H1 (cell line): ENCODE results near the gene VWA1. TPM values are rescaled to one million over a fixed set of nuclear protein-coding genes. Genes with fewer than 3 reads are reported as not detected.
"Not testable (repeated sequence)": the region's sequence is repeated elsewhere in the genome, so short reads cannot be mapped to it uniquely, and the experiment has no call there.

ENCODE experiments used
- CTCF ChIA-PET: fragments of 300-600 bp; sonication (Branson Sonifier 250); formaldehyde crosslinking; loops from one replicate; lab custom pipeline; 2021; ENCODE audit not compliant: partially characterized antibody; lab: Charles Lee
- POLR2A ChIA-PET: fragments of 300-600 bp; sonication (Branson Sonifier 250); formaldehyde crosslinking; loops from one replicate; lab custom pipeline; 2021; ENCODE audit warnings: inconsistent platforms; ENCODE audit not compliant: partially characterized antibody; lab: Charles Lee
- DNase-seq, 2 experiments: peaks; one replicate each; pipeline versions ENCODE4 v3.0.0 to v3.0.0-alpha.2; 2010 to 2022; ENCODE audit warnings: low spot score in 2 of 2, low read depth in 1 of 2, mixed read lengths in 1 of 2
- FAIRE-seq: peaks from 2 replicates; lab custom pipeline; 2011; peaks lifted over from hg19 to GRCh38; lab: Jason Lieb, UNC
- H2AFZ ChIP-seq: 2 replicates; pipeline ENCODE4 v1.8.1; 2012; ENCODE audit warnings: low read length, inconsistent platforms
- H2AK5ac ChIP-seq: 2 replicates; pipeline ENCODE4 v1.6.1; 2013; ENCODE audit warnings: low read depth, low read length
- H2BK120ac ChIP-seq: replicated peaks from 2 replicates; pipeline ENCODE3; 2013; ENCODE audit warnings: low read depth, low read length, inconsistent platforms
- H2BK12ac ChIP-seq: 2 replicates; pipeline ENCODE4 v1.6.1; 2013; ENCODE audit warnings: low read depth, low read length
- H2BK15ac ChIP-seq: 2 replicates; pipeline ENCODE4 v1.6.1; 2013; ENCODE audit warnings: low read length
- H2BK20ac ChIP-seq: 2 replicates; pipeline ENCODE4 v1.6.1; 2013; ENCODE audit warnings: low read length
- H2BK5ac ChIP-seq: 2 replicates; pipeline ENCODE4 v1.6.1; 2013; ENCODE audit warnings: low read depth, low read length
- H3K14ac ChIP-seq: 2 replicates; pipeline ENCODE4 v1.6.1; 2013; ENCODE audit warnings: inconsistent platforms; ENCODE audit not compliant: insufficient read length
- H3K18ac ChIP-seq: 2 replicates; pipeline ENCODE4 v1.6.1; 2013; ENCODE audit warnings: low read length; ENCODE audit errors: extremely low read depth
- H3K23ac ChIP-seq: 2 replicates; pipeline ENCODE4 v1.6.1; 2013; ENCODE audit warnings: inconsistent platforms; ENCODE audit not compliant: insufficient read length
- H3K23me2 ChIP-seq: 2 replicates; pipeline ENCODE4 v1.6.1; 2013; ENCODE audit warnings: low read depth, low read length
- H3K27ac ChIP-seq: 2 replicates; pipeline ENCODE4 v1.6.1; 2011; ENCODE audit warnings: low read depth, low read length, inconsistent platforms
- H3K27me3 ChIP-seq, 4 experiments: replicated peaks in 1 of 4; 1 replicate in 1 of 4; 2 replicates in 3 of 4; pipeline versions ENCODE4 v1.6.1 to v1.8.1; 2011 to 2013; ENCODE audit warnings: low read length in 3 of 4, mild to moderate bottlenecking in 3 of 4, inconsistent platforms in 2 of 4, mixed read lengths in 2 of 4, moderate library complexity in 1 of 4; ENCODE audit not compliant: control insufficient read depth in 3 of 4, insufficient read depth in 3 of 4; ENCODE audit errors: extremely low read depth in 1 of 4
- H3K36me3 ChIP-seq, 4 experiments: 2 replicates each; pipeline versions ENCODE4 v1.6.1 to v1.8.1; 2011 to 2013; ENCODE audit warnings: mild to moderate bottlenecking in 4 of 4, low read length in 3 of 4, moderate library complexity in 2 of 4, control low read depth in 1 of 4, inconsistent platforms in 1 of 4; ENCODE audit not compliant: insufficient read depth in 4 of 4, control insufficient read depth in 2 of 4
- H3K4ac ChIP-seq: replicated peaks from 2 replicates; pipeline ENCODE3; 2013; ENCODE audit warnings: low read length, low read depth, mixed read lengths, inconsistent platforms; ENCODE audit not compliant: insufficient read length
- H3K4me1 ChIP-seq, 4 experiments: replicated peaks in 1 of 4; 1 replicate in 1 of 4; 2 replicates in 3 of 4; pipeline versions ENCODE4 v1.6.1 to v1.8.1; 2011 to 2013; ENCODE audit warnings: low read length in 3 of 4, inconsistent platforms in 2 of 4, mixed read lengths in 1 of 4; ENCODE audit not compliant: insufficient read depth in 4 of 4, control insufficient read depth in 3 of 4
- H3K4me2 ChIP-seq, 2 experiments: 2 replicates each; pipeline versions ENCODE4 v1.6.1 to v1.8.1; 2011 to 2013; ENCODE audit warnings: low read depth in 2 of 2, low read length in 2 of 2, control low read depth in 1 of 2, inconsistent platforms in 1 of 2, mild to moderate bottlenecking in 1 of 2; ENCODE audit not compliant: insufficient read depth in 1 of 2
- H3K4me3 ChIP-seq, 4 experiments: fragments of 200-600, 300-600 bp in 1 of 4; sonication (generic), shearing (Covaris generic), sonication (Bioruptor Twin) in 1 of 4; 2 replicates each; pipeline versions ENCODE4 v1.5.1 to v1.8.1; 2011 to 2016; ENCODE audit warnings: low read length in 4 of 4, low read depth in 3 of 4, control low read depth in 2 of 4, inconsistent platforms in 2 of 4, mild to moderate bottlenecking in 2 of 4, mixed read lengths in 1 of 4, moderate library complexity in 1 of 4; ENCODE audit not compliant: insufficient read depth in 2 of 4; ENCODE audit errors: extremely low read depth in 1 of 4
- H3K56ac ChIP-seq: replicated peaks from 2 replicates; pipeline ENCODE3; 2013; ENCODE audit warnings: low read depth, mild to moderate bottlenecking, mixed read lengths, low read length, inconsistent platforms; ENCODE audit not compliant: insufficient read length
- H3K79me1 ChIP-seq: 2 replicates; pipeline ENCODE4 v1.6.1; 2013; ENCODE audit warnings: low read depth, low read length, control low read depth
- H3K79me2 ChIP-seq, 2 experiments: 2 replicates each; pipeline versions ENCODE4 v1.6.1 to v1.8.1; 2012 to 2013; ENCODE audit warnings: low read length in 2 of 2, mild to moderate bottlenecking in 2 of 2, inconsistent platforms in 1 of 2; ENCODE audit not compliant: insufficient read depth in 2 of 2, control insufficient read depth in 1 of 2
- H3K9ac ChIP-seq, 4 experiments: replicated peaks in 1 of 4; 1 replicate in 1 of 4; 2 replicates in 3 of 4; pipeline versions ENCODE4 v1.6.1 to v1.8.1; 2011 to 2013; ENCODE audit warnings: low read depth in 3 of 4, low read length in 3 of 4, control low read depth in 2 of 4, mild to moderate bottlenecking in 2 of 4, moderate library complexity in 2 of 4, inconsistent platforms in 1 of 4; ENCODE audit errors: extremely low read depth in 1 of 4
- H3K9me3 ChIP-seq, 2 experiments: 2 replicates each; pipeline versions ENCODE4 v1.6.1 to v1.8.1; 2012 to 2013; ENCODE audit warnings: mild to moderate bottlenecking in 2 of 2, moderate library complexity in 2 of 2, control low read depth in 1 of 2, inconsistent platforms in 1 of 2, low read depth in 1 of 2, low read length in 1 of 2, mixed read lengths in 1 of 2; ENCODE audit not compliant: insufficient read depth in 2 of 2
- H4K20me1 ChIP-seq, 2 experiments: replicated peaks in 1 of 2; 2 replicates each; pipeline versions ENCODE3 to v1.8.1; 2011 to 2013; ENCODE audit warnings: inconsistent platforms in 2 of 2, low read length in 2 of 2, mild to moderate bottlenecking in 1 of 2; ENCODE audit not compliant: insufficient read depth in 2 of 2, control insufficient read depth in 1 of 2
- H4K5ac ChIP-seq: 2 replicates; pipeline ENCODE4 v1.6.1; 2013; ENCODE audit warnings: low read length, low read depth, mixed read lengths, inconsistent platforms; ENCODE audit not compliant: insufficient read length
- H4K8ac ChIP-seq: 2 replicates; pipeline ENCODE4 v1.8.0; 2013; ENCODE audit warnings: mild to moderate bottlenecking, moderate library complexity, low read length, inconsistent platforms; ENCODE audit not compliant: insufficient read depth; ENCODE audit errors: extremely low read depth
- H4K91ac ChIP-seq: replicated peaks from 2 replicates; pipeline ENCODE3; 2013; ENCODE audit warnings: low read length, mixed read lengths, inconsistent platforms; ENCODE audit not compliant: insufficient read length
- WGBS, 2 experiments: shearing (Covaris generic) in 1 of 2; methylation state at CpG; one replicate each; pipeline versions ENCODE4 v1.1.6 to v1.1.7; 2013 to 2015; ENCODE audit warnings: low lambda C conversion rate in 2 of 2, mixed read lengths in 2 of 2, inconsistent platforms in 1 of 2, low coverage in 1 of 2, missing lambda C conversion rate in 1 of 2; ENCODE audit not compliant: insufficient replicate concordance in 2 of 2, insufficient coverage in 1 of 2, insufficient read length in 1 of 2; ENCODE audit errors: extremely low coverage in 1 of 2, missing lambda C conversion rate in 1 of 2; 5-methylcytosine and 5-hydroxymethylcytosine counted together
- polyA plus RNA-seq, 7 experiments: library from polyadenylated mRNA; depleted of rRNA in 3 of 7; stranded (reverse) in 5 of 7; unstranded in 2 of 7; fragments of >200 nt in 5 of 7; fragments of 200-250 nt in 2 of 7; gene quantifications; 1 replicate in 5 of 7; 2 replicates in 1 of 7; 4 replicates in 1 of 7; pipeline versions ENCODE4 v1.2.1 to v1.2.3, GENCODE V29; 2011 to 2013; ENCODE audit warnings: missing spikeins in 2 of 7, mixed read lengths in 2 of 7
- total RNA-seq: library from RNA; stranded (reverse); fragmentation: NEBNext Ultra II Directional; extraction: Animal tissue kit (Norgen Biotek cat#: 25700); gene quantifications from 2 replicates; pipeline ENCODE4 v1.2.1, GENCODE V29; 2021

VWA1 gene
- total and polyA plus RNA-seq, 2 of the 8 experiments (the other 6 are each of a cell fraction or from before 2014, with no cell fraction given) = 16.0 to 36.6 TPM

- 91% methylated on average over 22 of the region's 44 CpGs; no CpG with 5 or more reads in 1 of the 2 experiments for WGBS, 2 experiments
- not testable (repeated sequence) for H4K5ac ChIP-seq
Measured at GRCh38 chr1:1468196-1468985, 32.9 kb downstream of the VWA1 start.

More at GRCh38 chr1:1468196-1468985, 32.9 kb downstream of the VWA1 start:
- H3K4me1 ChIP-seq, H3K4me2 ChIP-seq, H3K36me3 ChIP-seq, FAIRE-seq, H3K4me3 ChIP-seq, H3K27me3 ChIP-seq, H2BK120ac ChIP-seq, CTCF ChIA-PET, H3K79me1 ChIP-seq, H4K91ac ChIP-seq, H4K20me1 ChIP-seq, H3K14ac ChIP-seq, DNase-seq, H2BK5ac ChIP-seq, H3K18ac ChIP-seq, H2AFZ ChIP-seq, H2BK15ac ChIP-seq, H3K23me2 ChIP-seq, H3K4ac ChIP-seq, H3K56ac ChIP-seq, H2BK12ac ChIP-seq, H3K9me3 ChIP-seq, H3K23ac ChIP-seq, H3K9ac ChIP-seq, H4K8ac ChIP-seq, H3K27ac ChIP-seq, H2BK20ac ChIP-seq, H2AK5ac ChIP-seq: not testable (repeated sequence)
- H3K79me2 ChIP-seq = peaks cover 7 to 10% of the 10 kb centered on the region in 2 experiments
- POLR2A ChIA-PET = interaction anchor here (0.8 kb wide), 1 partner anchor 73 kb away, joined by 3 read pairs; no protein-coding TSS in a partner anchor
